Mammary epithelial cell (primary cell): Measurements from ENCODE around the gene SIAE.

Experiments used
- EZH2 ChIP-seq: IDR thresholded peaks from 2 replicates; pipeline ENCODE4 v1.6.1; 2012; ENCODE audit warnings: low read length, inconsistent platforms, borderline replicate concordance
- TF ChIP-seq, protein P1 (sequence below), 2 donors: IDR thresholded peaks in 1 of 2; conservative IDR thresholded peaks in 1 of 2; 2 replicates each; pipeline ENCODE4 v1.5.1; 2011 to 2012; ENCODE audit warnings: inconsistent platforms in 2 of 2, low read length in 2 of 2, mild to moderate bottlenecking in 2 of 2, control low read depth in 1 of 2, low read depth in 1 of 2; ENCODE audit not compliant: insufficient read depth in 1 of 2; ENCODE audit errors: extremely low read depth in 1 of 2

DNA sequence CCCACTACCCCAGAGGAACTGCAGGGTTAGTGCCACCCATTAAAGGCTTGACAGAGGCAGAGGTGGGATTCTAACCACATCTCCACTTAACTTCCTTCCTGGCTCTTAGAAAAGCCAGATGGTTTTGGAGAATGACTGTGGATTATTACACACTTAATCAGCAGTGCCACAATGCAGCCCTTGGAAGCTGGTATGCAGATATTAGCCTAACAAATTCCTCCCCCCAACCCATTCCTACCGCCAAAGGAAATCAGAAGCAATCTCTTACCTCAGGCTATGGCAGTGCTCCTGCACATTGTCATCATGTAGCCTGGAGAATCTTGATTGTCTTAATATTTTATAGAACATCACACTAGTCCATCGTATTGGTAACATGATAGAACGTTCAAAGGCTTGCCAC, 43.1 kb upstream of the SIAE start:
- TF ChIP-seq, protein P1, sequence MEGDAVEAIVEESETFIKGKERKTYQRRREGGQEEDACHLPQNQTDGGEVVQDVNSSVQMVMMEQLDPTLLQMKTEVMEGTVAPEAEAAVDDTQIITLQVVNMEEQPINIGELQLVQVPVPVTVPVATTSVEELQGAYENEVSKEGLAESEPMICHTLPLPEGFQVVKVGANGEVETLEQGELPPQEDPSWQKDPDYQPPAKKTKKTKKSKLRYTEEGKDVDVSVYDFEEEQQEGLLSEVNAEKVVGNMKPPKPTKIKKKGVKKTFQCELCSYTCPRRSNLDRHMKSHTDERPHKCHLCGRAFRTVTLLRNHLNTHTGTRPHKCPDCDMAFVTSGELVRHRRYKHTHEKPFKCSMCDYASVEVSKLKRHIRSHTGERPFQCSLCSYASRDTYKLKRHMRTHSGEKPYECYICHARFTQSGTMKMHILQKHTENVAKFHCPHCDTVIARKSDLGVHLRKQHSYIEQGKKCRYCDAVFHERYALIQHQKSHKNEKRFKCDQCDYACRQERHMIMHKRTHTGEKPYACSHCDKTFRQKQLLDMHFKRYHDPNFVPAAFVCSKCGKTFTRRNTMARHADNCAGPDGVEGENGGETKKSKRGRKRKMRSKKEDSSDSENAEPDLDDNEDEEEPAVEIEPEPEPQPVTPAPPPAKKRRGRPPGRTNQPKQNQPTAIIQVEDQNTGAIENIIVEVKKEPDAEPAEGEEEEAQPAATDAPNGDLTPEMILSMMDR (conservative IDR thresholded peaks at IDR 0.05 in 1 of 2, IDR thresholded peaks at IDR 0.05 in 1 of 2; ENCODE audit: extremely low read depth in 1 of 2, insufficient read depth in 1 of 2, low read depth in 1 of 2, low read length in 2 of 2), result no peak
- no peak for TF ChIP-seq EZH2
